ENCODE measurements around the gene PGLYRP2.

The PGLYRP2 gene

DNA sequence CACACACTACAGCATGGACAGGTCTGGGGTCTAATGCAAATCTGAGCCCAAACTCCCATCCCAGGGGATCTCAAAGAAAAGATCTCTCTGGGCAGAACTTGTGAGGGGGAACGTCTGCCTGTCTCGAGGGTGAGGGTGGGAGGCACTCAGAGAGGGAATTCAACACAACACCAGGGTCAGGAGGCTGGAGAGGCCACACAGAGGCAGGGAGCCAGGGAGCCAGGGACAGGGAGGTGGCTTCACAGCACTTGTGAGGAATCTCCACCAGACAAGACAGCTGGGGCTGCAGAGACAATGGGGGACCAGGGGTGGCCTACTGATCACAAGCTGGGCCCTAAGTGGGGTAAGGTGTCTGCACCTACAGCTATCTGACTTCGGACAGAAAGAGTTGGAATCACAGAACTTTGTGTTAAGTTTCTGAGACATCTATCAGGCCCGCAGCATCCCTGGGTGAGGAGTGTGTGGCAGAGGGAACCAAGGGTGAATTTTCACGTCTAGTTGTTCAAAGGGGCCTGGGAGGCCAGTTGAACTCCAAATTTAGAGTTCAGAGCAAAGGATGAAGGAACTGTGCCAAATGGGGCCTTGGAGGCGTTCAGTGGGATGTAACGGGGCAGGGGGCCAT is 47.8 kb downstream of the PGLYRP2 start:
- no peak overlapping the region for H3K27ac ChIP-seq (ENCODE audit: low read depth, low read length)
- H3K9me3 ChIP-seq (ENCODE audit: control insufficient read depth in 1 of 2, low read length in 2 of 2): no peaks in the 10 kb centered on the region
- H3K4me1 ChIP-seq (ENCODE audit: control insufficient read depth in 1 of 2, insufficient read depth in 2 of 2, low read length in 2 of 2): peaks cover 14 to 26% of the 10 kb centered on the region in 2 donors
- H3K36me3 ChIP-seq (ENCODE audit: control insufficient read depth in 1 of 2, insufficient read depth in 2 of 2, low read length in 2 of 2): peaks cover 0 to 14% of the 10 kb centered on the region in 2 donors
- H3K27me3 ChIP-seq (ENCODE audit: control insufficient read depth in 1 of 2, insufficient read depth in 2 of 2, low read length in 2 of 2): no peaks in the 10 kb centered on the region
- H3K4me3 ChIP-seq (ENCODE audit: low read depth in 1 of 2, low read length in 2 of 2): peak overlapping the region; percentile 71 to 90
- H3K9ac ChIP-seq (ENCODE audit: low read depth in 1 of 2, low read length in 2 of 2): peak overlapping the region; percentile 76 to 78

DNA sequence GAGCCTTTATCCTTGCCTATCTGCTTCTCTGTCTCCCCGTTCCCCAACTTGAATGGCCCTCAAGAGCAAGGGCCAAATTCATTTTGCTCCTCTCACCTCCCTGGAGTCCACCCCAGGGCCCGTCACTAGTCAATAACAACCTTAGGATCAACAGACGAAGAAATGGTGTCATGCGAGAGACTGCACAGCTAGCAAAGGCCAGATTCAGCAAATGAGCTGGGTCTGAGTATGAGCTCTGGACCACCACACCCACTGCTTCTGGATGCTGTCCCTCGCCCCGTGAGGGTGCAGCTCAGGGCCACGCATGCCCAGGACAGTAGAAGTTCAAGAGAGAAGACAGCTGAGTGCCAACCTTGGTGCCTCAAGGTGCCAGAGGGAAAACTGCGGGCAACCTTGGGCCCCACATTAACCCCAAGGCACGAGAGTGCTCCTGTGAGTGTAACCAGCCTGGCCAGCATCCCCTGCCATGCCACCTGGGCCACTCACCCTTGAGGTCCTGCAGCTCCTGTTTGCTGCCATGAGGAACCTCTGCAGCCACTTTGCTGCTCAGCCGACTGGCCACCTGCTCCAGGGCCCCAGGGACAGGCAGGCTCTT is 48.7 kb downstream of the PGLYRP2 start:
- Histone ChIP-seq H3K4me1 (ENCODE audit: control insufficient read depth in 1 of 2, insufficient read depth in 2 of 2, low read length in 2 of 2) (peaks cover 14 to 26% of the 10 kb centered on the region in 2 donors), H3K9ac (ENCODE audit: low read depth in 1 of 2, low read length in 2 of 2) (no peak overlapping the region)

DNA sequence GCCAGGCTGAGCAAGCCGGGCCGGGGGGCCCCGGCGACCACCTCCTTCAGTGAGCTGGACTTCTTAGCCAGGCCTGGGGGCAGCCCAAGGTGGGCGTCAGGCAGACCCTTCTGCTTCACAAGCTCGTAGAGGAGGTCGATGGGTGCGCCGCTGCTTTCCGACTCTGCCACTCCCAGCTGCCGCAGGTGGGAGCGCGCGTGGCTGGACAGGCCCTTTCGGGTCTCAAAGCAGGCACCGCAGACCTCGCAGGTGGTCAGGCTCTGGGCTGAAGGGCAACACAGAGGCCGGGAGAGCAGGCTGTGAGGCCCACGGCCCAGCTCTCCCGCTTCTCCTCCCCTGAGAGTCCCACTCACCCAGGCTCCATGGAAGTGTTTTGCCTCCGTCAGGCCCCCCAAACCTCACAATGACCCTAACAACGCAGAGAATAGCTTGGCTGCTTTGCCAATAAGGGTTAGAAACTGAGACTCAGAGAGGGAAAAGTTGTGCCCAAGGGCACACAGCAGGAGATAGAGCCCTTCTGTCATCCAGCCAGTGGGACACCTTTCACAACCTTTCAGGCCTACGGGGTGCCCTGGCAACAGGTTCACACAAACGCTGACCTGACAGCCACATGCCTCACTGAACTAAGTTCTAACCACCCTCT is 49.4 kb downstream of the PGLYRP2 start:
- Histone ChIP-seq H3K27me3 (ENCODE audit: control insufficient read depth in 1 of 2, insufficient read depth in 2 of 2, low read length in 2 of 2) (no peaks in the 10 kb centered on the region), H3K9me3 (ENCODE audit: control insufficient read depth in 1 of 2, low read length in 2 of 2) (no peaks in the 10 kb centered on the region), H3K4me1 (ENCODE audit: control insufficient read depth in 1 of 2, insufficient read depth in 2 of 2, low read length in 2 of 2) (peaks cover 14 to 26% of the 10 kb centered on the region in 2 donors), H3K36me3 (ENCODE audit: control insufficient read depth in 1 of 2, insufficient read depth in 2 of 2, low read length in 2 of 2) (peaks cover 5 to 27% of the 10 kb centered on the region in 2 donors), H3K27ac (ENCODE audit: low read depth, low read length) (no peak overlapping the region), H3K9ac (ENCODE audit: low read depth in 1 of 2, low read length in 2 of 2) (no peak overlapping the region), H3K4me3 (ENCODE audit: low read depth in 1 of 2, low read length in 2 of 2) (no peak overlapping the region)

More for the DNA sequence above, 48.7 kb downstream of the PGLYRP2 start:
- peak overlapping the region in 1 of 2 donors; percentile 71 for H3K4me3 ChIP-seq (ENCODE audit: low read depth in 1 of 2, low read length in 2 of 2)
- H3K27me3 ChIP-seq (ENCODE audit: control insufficient read depth in 1 of 2, insufficient read depth in 2 of 2, low read length in 2 of 2): no peaks in the 10 kb centered on the region
- peaks cover 5 to 21% of the 10 kb centered on the region in 2 donors for H3K36me3 ChIP-seq (ENCODE audit: control insufficient read depth in 1 of 2, insufficient read depth in 2 of 2, low read length in 2 of 2)
- no peak overlapping the region for H3K27ac ChIP-seq (ENCODE audit: low read depth, low read length)
- H3K9me3 ChIP-seq (ENCODE audit: control insufficient read depth in 1 of 2, low read length in 2 of 2): no peaks in the 10 kb centered on the region

DNA sequence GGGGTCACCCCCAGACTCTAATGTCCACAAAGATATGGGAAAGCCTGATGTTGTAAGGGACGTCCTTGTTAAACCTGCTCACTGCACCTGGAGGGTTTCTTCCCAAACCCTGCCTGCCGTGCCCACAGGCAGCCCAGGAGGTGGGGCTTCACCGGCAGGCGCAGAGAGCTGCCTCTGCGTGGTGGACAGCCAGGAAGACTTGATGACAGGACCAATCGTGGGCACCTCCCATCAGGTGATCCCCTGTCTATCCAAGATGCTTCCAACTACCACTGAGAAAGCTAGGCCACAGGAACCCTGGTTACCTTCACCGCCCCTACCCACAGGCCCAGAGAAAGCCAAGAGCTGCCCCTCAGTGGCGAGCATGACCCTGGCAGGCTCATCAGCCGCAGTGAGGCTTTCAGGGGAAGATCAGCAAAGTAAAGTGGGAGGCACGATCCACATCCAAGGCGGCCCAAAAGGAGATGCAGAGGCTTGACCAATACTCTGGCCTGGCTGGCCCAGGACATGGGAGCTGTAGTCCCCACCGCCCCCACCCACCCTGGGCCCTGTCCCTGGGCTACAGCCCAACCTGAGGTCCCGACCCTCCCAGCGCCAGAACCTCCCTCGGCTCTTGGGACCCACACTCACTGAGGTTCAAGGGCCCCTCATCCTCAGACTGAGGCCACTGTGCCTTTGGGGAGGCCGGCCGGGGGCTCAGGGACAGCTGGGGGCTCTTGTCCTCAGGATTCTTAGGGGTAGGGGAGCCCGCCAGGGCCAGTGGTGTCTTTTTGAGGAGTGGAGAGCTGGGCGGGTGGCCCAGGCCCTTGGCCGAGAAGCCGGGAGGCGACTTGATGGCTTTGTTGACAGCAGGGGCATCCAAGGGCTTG is 50.1 kb downstream of the PGLYRP2 start:
- H3K9ac ChIP-seq (ENCODE audit: low read depth in 1 of 2, low read length in 2 of 2): no peak overlapping the region
- no peak overlapping the region for H3K27ac ChIP-seq (ENCODE audit: low read depth, low read length)
- H3K4me1 ChIP-seq (ENCODE audit: control insufficient read depth in 1 of 2, insufficient read depth in 2 of 2, low read length in 2 of 2): peaks cover 14 to 26% of the 10 kb centered on the region in 2 donors
- no peak overlapping the region for H3K4me3 ChIP-seq (ENCODE audit: low read depth in 1 of 2, low read length in 2 of 2)
- H3K36me3 ChIP-seq (ENCODE audit: control insufficient read depth in 1 of 2, insufficient read depth in 2 of 2, low read length in 2 of 2): peaks cover 5 to 32% of the 10 kb centered on the region in 2 donors
- no peaks in the 10 kb centered on the region for H3K9me3 ChIP-seq (ENCODE audit: control insufficient read depth in 1 of 2, low read length in 2 of 2)
- H3K27me3 ChIP-seq (ENCODE audit: control insufficient read depth in 1 of 2, insufficient read depth in 2 of 2, low read length in 2 of 2): no peaks in the 10 kb centered on the region

DNA sequence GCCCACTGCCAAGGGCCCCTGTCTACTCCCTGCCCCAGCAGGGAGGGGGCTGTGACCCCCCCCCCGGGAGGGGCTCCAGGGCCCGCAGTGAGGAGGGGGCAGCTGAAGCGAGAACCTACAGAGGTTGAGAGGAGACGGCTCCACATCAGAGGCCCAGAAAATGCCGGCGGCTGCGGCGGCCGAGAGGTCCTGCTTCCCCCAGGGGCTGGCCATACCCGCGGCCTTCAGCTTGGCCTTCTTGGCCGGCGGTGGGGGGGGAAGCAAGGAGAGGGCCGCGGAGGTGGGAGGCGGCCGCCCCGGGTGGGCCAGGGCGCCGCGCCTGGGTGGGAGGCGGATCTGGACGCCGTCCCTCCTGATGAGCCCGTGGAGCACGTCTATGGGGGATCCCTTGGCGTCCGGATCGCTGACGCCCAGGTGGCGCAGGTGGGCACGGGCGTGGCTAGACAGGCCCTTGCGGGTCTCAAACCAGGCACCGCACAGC is 51.3 kb downstream of the PGLYRP2 start:
- Histone ChIP-seq H3K9ac (ENCODE audit: low read depth in 1 of 2, low read length in 2 of 2) (no peak overlapping the region), H3K27ac (ENCODE audit: low read depth, low read length) (no peak overlapping the region), H3K27me3 (ENCODE audit: control insufficient read depth in 1 of 2, insufficient read depth in 2 of 2, low read length in 2 of 2) (no peaks in the 10 kb centered on the region), H3K4me3 (ENCODE audit: low read depth in 1 of 2, low read length in 2 of 2) (no peak overlapping the region), H3K9me3 (ENCODE audit: control insufficient read depth in 1 of 2, low read length in 2 of 2) (peaks cover 0 to 3% of the 10 kb centered on the region in 2 donors), H3K4me1 (ENCODE audit: control insufficient read depth in 1 of 2, insufficient read depth in 2 of 2, low read length in 2 of 2) (peaks cover 14 to 20% of the 10 kb centered on the region in 2 donors), H3K36me3 (ENCODE audit: control insufficient read depth in 1 of 2, insufficient read depth in 2 of 2, low read length in 2 of 2) (peaks cover 15 to 43% of the 10 kb centered on the region in 2 donors)

DNA sequence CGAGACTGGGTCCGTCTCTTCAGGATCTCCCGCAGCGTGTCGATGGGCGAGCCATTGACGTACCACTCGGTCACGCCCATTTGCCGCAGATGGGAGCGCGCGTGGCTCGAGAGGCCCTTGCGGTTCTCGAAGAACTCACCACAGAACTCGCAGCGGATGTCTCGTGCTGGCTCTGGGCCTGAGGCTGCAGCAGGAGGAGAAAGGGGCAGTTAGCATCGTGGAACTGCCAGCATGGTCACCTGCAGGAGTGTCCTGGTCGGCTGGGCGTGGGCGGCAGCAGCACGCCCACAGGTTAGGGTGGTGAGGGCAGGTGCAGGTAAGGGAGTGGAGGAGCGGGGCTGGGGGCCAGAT is 52.0 kb downstream of the PGLYRP2 start:
- Histone ChIP-seq H3K9me3 (ENCODE audit: control insufficient read depth in 1 of 2, low read length in 2 of 2) (peaks cover 0 to 3% of the 10 kb centered on the region in 2 donors), H3K36me3 (ENCODE audit: control insufficient read depth in 1 of 2, insufficient read depth in 2 of 2, low read length in 2 of 2) (peaks cover 17 to 50% of the 10 kb centered on the region in 2 donors), H3K27me3 (ENCODE audit: control insufficient read depth in 1 of 2, insufficient read depth in 2 of 2, low read length in 2 of 2) (no peaks in the 10 kb centered on the region), H3K4me3 (ENCODE audit: low read depth in 1 of 2, low read length in 2 of 2) (no peak overlapping the region), H3K27ac (ENCODE audit: low read depth, low read length) (no peak overlapping the region), H3K4me1 (ENCODE audit: control insufficient read depth in 1 of 2, insufficient read depth in 2 of 2, low read length in 2 of 2) (peaks cover 14 to 20% of the 10 kb centered on the region in 2 donors), H3K9ac (ENCODE audit: low read depth in 1 of 2, low read length in 2 of 2) (no peak overlapping the region)

DNA sequence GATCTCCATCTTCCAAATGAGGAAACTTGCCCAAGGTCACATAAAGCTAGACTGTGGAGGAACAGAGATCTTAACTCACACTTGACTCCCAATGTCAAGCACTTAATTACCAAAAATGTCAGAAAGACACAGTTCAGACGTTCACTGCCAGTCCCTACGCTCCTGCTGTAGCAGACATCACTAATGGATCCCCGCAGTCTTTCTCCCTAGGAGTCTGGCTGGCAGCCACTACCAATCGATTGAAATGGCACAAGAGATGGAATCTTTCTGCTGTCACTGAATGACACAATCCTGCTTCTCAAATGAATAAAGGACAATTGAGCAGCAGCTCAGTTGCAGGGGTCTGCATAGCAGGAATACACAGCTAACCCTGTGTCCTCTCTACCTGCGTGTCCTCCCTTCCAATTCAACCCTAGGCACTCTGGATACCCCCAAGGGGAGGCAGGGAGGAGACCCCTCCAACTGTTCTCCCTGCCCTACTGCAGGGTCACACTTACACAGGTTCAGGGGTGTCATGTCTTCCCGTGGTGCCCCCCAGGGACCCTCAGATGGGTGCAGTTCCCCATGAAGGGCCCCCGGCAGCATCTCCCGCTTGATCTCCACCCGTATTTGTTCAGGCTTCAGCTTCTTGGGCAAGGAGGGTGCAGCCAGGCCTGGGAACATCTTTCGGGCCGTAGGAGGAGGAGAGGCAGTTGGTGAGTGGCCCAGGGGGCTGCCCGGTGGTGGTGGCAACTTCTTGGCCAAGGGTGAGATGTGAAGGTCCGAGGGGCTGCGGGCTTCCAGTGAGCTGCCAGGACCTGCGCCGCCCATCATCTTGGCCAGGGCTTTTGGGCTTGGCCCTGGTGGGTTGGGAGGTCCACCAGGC is 52.6 kb downstream of the PGLYRP2 start:
- H3K9ac ChIP-seq (ENCODE audit: low read depth in 1 of 2, low read length in 2 of 2): no peak overlapping the region
- peaks cover 12 to 17% of the 10 kb centered on the region in 2 donors for H3K4me1 ChIP-seq (ENCODE audit: control insufficient read depth in 1 of 2, insufficient read depth in 2 of 2, low read length in 2 of 2)
- no peak overlapping the region for H3K27ac ChIP-seq (ENCODE audit: low read depth, low read length)
- H3K9me3 ChIP-seq (ENCODE audit: control insufficient read depth in 1 of 2, low read length in 2 of 2): peaks cover 0 to 3% of the 10 kb centered on the region in 2 donors
- no peak overlapping the region for H3K4me3 ChIP-seq (ENCODE audit: low read depth in 1 of 2, low read length in 2 of 2)
- peaks cover 17 to 51% of the 10 kb centered on the region in 2 donors for H3K36me3 ChIP-seq (ENCODE audit: control insufficient read depth in 1 of 2, insufficient read depth in 2 of 2, low read length in 2 of 2)
- H3K27me3 ChIP-seq (ENCODE audit: control insufficient read depth in 1 of 2, insufficient read depth in 2 of 2, low read length in 2 of 2): no peaks in the 10 kb centered on the region

DNA sequence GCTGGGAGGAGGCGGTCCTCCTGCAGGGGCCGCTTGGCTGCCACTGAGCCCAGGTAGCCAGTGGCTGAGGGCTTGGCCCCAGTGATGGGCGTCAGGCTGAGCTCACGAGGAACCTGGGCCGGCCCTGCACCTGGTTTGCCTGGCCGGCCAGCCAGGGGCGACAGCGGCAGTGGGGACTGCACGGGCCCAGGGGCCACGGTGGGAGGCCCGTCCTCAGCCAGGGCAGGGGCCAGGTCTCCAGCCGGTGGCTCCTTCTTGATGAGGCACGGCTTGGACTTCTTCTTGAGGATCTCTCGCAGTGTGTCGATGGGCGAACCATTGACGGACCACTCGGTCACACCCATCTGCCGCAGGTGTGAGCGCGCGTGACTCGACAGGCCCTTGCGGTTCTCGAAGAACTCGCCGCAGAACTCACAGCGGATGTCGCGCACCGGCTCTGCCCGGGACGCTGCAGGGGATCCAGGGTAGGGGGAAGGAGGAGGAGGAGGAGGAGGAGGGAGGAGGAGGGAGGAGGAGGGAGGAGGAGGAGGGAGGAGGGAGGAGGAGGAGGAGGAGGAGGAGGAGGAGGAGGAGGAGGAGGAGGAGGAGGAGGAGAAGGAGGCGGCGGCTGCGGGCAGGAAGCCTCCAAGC is 53.9 kb downstream of the PGLYRP2 start:
- Histone ChIP-seq H3K9ac (ENCODE audit: low read depth in 1 of 2, low read length in 2 of 2) (no peak overlapping the region), H3K27me3 (ENCODE audit: control insufficient read depth in 1 of 2, insufficient read depth in 2 of 2, low read length in 2 of 2) (no peaks in the 10 kb centered on the region), H3K27ac (ENCODE audit: low read depth, low read length) (no peak overlapping the region), H3K36me3 (ENCODE audit: control insufficient read depth in 1 of 2, insufficient read depth in 2 of 2, low read length in 2 of 2) (peaks cover 17 to 51% of the 10 kb centered on the region in 2 donors), H3K9me3 (ENCODE audit: control insufficient read depth in 1 of 2, low read length in 2 of 2) (peaks cover 0 to 3% of the 10 kb centered on the region in 2 donors), H3K4me1 (ENCODE audit: control insufficient read depth in 1 of 2, insufficient read depth in 2 of 2, low read length in 2 of 2) (peaks cover 0 to 5% of the 10 kb centered on the region in 2 donors), H3K4me3 (ENCODE audit: low read depth in 1 of 2, low read length in 2 of 2) (no peak overlapping the region)

Measured in duodenal mucosa (tissue), 2 donors.